H1 (cell line): ENCODE measurements around the gene LTF. TPM values are rescaled to one million over a fixed set of nuclear protein-coding genes. Genes with fewer than 3 reads are reported as not detected.

Experiments used
- CTCF ChIA-PET: fragments of 300-600 bp; sonication (Branson Sonifier 250); formaldehyde crosslinking; loops from one replicate; lab custom pipeline; 2021; ENCODE audit not compliant: partially characterized antibody; lab: Charles Lee
- POLR2A ChIA-PET: fragments of 300-600 bp; sonication (Branson Sonifier 250); formaldehyde crosslinking; loops from one replicate; lab custom pipeline; 2021; ENCODE audit warnings: inconsistent platforms; ENCODE audit not compliant: partially characterized antibody; lab: Charles Lee
- DNase-seq, 2 experiments: peaks; one replicate each; pipeline versions ENCODE4 v3.0.0 to v3.0.0-alpha.2; 2010 to 2022; ENCODE audit warnings: low spot score in 2 of 2, low read depth in 1 of 2, mixed read lengths in 1 of 2
- FAIRE-seq: peaks from 2 replicates; lab custom pipeline; 2011; peaks lifted over from hg19 to GRCh38; lab: Jason Lieb, UNC
- H2AFZ ChIP-seq: 2 replicates; pipeline ENCODE4 v1.8.1; 2012; ENCODE audit warnings: low read length, inconsistent platforms
- H2AK5ac ChIP-seq: 2 replicates; pipeline ENCODE4 v1.6.1; 2013; ENCODE audit warnings: low read depth, low read length
- H2BK120ac ChIP-seq: replicated peaks from 2 replicates; pipeline ENCODE3; 2013; ENCODE audit warnings: low read depth, low read length, inconsistent platforms
- H2BK12ac ChIP-seq: 2 replicates; pipeline ENCODE4 v1.6.1; 2013; ENCODE audit warnings: low read depth, low read length
- H2BK15ac ChIP-seq: 2 replicates; pipeline ENCODE4 v1.6.1; 2013; ENCODE audit warnings: low read length
- H2BK20ac ChIP-seq: 2 replicates; pipeline ENCODE4 v1.6.1; 2013; ENCODE audit warnings: low read length
- H2BK5ac ChIP-seq: 2 replicates; pipeline ENCODE4 v1.6.1; 2013; ENCODE audit warnings: low read depth, low read length
- H3K14ac ChIP-seq: 2 replicates; pipeline ENCODE4 v1.6.1; 2013; ENCODE audit warnings: inconsistent platforms; ENCODE audit not compliant: insufficient read length
- H3K18ac ChIP-seq: 2 replicates; pipeline ENCODE4 v1.6.1; 2013; ENCODE audit warnings: low read length; ENCODE audit errors: extremely low read depth
- H3K23ac ChIP-seq: 2 replicates; pipeline ENCODE4 v1.6.1; 2013; ENCODE audit warnings: inconsistent platforms; ENCODE audit not compliant: insufficient read length
- H3K23me2 ChIP-seq: 2 replicates; pipeline ENCODE4 v1.6.1; 2013; ENCODE audit warnings: low read depth, low read length
- H3K27ac ChIP-seq: 2 replicates; pipeline ENCODE4 v1.6.1; 2011; ENCODE audit warnings: low read depth, low read length, inconsistent platforms
- H3K27me3 ChIP-seq, 4 experiments: replicated peaks in 1 of 4; 1 replicate in 1 of 4; 2 replicates in 3 of 4; pipeline versions ENCODE4 v1.6.1 to v1.8.1; 2011 to 2013; ENCODE audit warnings: low read length in 3 of 4, mild to moderate bottlenecking in 3 of 4, inconsistent platforms in 2 of 4, mixed read lengths in 2 of 4, moderate library complexity in 1 of 4; ENCODE audit not compliant: control insufficient read depth in 3 of 4, insufficient read depth in 3 of 4; ENCODE audit errors: extremely low read depth in 1 of 4
- H3K36me3 ChIP-seq, 4 experiments: 2 replicates each; pipeline versions ENCODE4 v1.6.1 to v1.8.1; 2011 to 2013; ENCODE audit warnings: mild to moderate bottlenecking in 4 of 4, low read length in 3 of 4, moderate library complexity in 2 of 4, control low read depth in 1 of 4, inconsistent platforms in 1 of 4; ENCODE audit not compliant: insufficient read depth in 4 of 4, control insufficient read depth in 2 of 4
- H3K4ac ChIP-seq: replicated peaks from 2 replicates; pipeline ENCODE3; 2013; ENCODE audit warnings: low read length, low read depth, mixed read lengths, inconsistent platforms; ENCODE audit not compliant: insufficient read length
- H3K4me1 ChIP-seq, 4 experiments: replicated peaks in 1 of 4; 1 replicate in 1 of 4; 2 replicates in 3 of 4; pipeline versions ENCODE4 v1.6.1 to v1.8.1; 2011 to 2013; ENCODE audit warnings: low read length in 3 of 4, inconsistent platforms in 2 of 4, mixed read lengths in 1 of 4; ENCODE audit not compliant: insufficient read depth in 4 of 4, control insufficient read depth in 3 of 4
- H3K4me2 ChIP-seq, 2 experiments: 2 replicates each; pipeline versions ENCODE4 v1.6.1 to v1.8.1; 2011 to 2013; ENCODE audit warnings: low read depth in 2 of 2, low read length in 2 of 2, control low read depth in 1 of 2, inconsistent platforms in 1 of 2, mild to moderate bottlenecking in 1 of 2; ENCODE audit not compliant: insufficient read depth in 1 of 2
- H3K4me3 ChIP-seq, 4 experiments: fragments of 200-600, 300-600 bp in 1 of 4; sonication (generic), shearing (Covaris generic), sonication (Bioruptor Twin) in 1 of 4; 2 replicates each; pipeline versions ENCODE4 v1.5.1 to v1.8.1; 2011 to 2016; ENCODE audit warnings: low read length in 4 of 4, low read depth in 3 of 4, control low read depth in 2 of 4, inconsistent platforms in 2 of 4, mild to moderate bottlenecking in 2 of 4, mixed read lengths in 1 of 4, moderate library complexity in 1 of 4; ENCODE audit not compliant: insufficient read depth in 2 of 4; ENCODE audit errors: extremely low read depth in 1 of 4
- H3K56ac ChIP-seq: replicated peaks from 2 replicates; pipeline ENCODE3; 2013; ENCODE audit warnings: low read depth, mild to moderate bottlenecking, mixed read lengths, low read length, inconsistent platforms; ENCODE audit not compliant: insufficient read length
- H3K79me1 ChIP-seq: 2 replicates; pipeline ENCODE4 v1.6.1; 2013; ENCODE audit warnings: low read depth, low read length, control low read depth
- H3K79me2 ChIP-seq, 2 experiments: 2 replicates each; pipeline versions ENCODE4 v1.6.1 to v1.8.1; 2012 to 2013; ENCODE audit warnings: low read length in 2 of 2, mild to moderate bottlenecking in 2 of 2, inconsistent platforms in 1 of 2; ENCODE audit not compliant: insufficient read depth in 2 of 2, control insufficient read depth in 1 of 2
- H3K9ac ChIP-seq, 4 experiments: replicated peaks in 1 of 4; 1 replicate in 1 of 4; 2 replicates in 3 of 4; pipeline versions ENCODE4 v1.6.1 to v1.8.1; 2011 to 2013; ENCODE audit warnings: low read depth in 3 of 4, low read length in 3 of 4, control low read depth in 2 of 4, mild to moderate bottlenecking in 2 of 4, moderate library complexity in 2 of 4, inconsistent platforms in 1 of 4; ENCODE audit errors: extremely low read depth in 1 of 4
- H3K9me3 ChIP-seq, 2 experiments: 2 replicates each; pipeline versions ENCODE4 v1.6.1 to v1.8.1; 2012 to 2013; ENCODE audit warnings: mild to moderate bottlenecking in 2 of 2, moderate library complexity in 2 of 2, control low read depth in 1 of 2, inconsistent platforms in 1 of 2, low read depth in 1 of 2, low read length in 1 of 2, mixed read lengths in 1 of 2; ENCODE audit not compliant: insufficient read depth in 2 of 2
- H4K20me1 ChIP-seq, 2 experiments: replicated peaks in 1 of 2; 2 replicates each; pipeline versions ENCODE3 to v1.8.1; 2011 to 2013; ENCODE audit warnings: inconsistent platforms in 2 of 2, low read length in 2 of 2, mild to moderate bottlenecking in 1 of 2; ENCODE audit not compliant: insufficient read depth in 2 of 2, control insufficient read depth in 1 of 2
- H4K5ac ChIP-seq: 2 replicates; pipeline ENCODE4 v1.6.1; 2013; ENCODE audit warnings: low read length, low read depth, mixed read lengths, inconsistent platforms; ENCODE audit not compliant: insufficient read length
- H4K8ac ChIP-seq: 2 replicates; pipeline ENCODE4 v1.8.0; 2013; ENCODE audit warnings: mild to moderate bottlenecking, moderate library complexity, low read length, inconsistent platforms; ENCODE audit not compliant: insufficient read depth; ENCODE audit errors: extremely low read depth
- H4K91ac ChIP-seq: replicated peaks from 2 replicates; pipeline ENCODE3; 2013; ENCODE audit warnings: low read length, mixed read lengths, inconsistent platforms; ENCODE audit not compliant: insufficient read length
- CBX8 ChIP-seq: fragments of 300-800, 300-1000 bp; sonication (generic); IDR thresholded peaks from 2 replicates; pipeline ENCODE4 v1.7.1; 2016; ENCODE audit warnings: low read depth, low read length, borderline replicate concordance
- EGR1 ChIP-seq: IDR thresholded peaks from 2 replicates; pipeline ENCODE4 v1.6.1; 2011; ENCODE audit warnings: low read depth, low read length, borderline replicate concordance
- EP300 ChIP-seq, 2 experiments: IDR thresholded peaks; 1 replicate in 1 of 2; 2 replicates in 1 of 2; pipeline ENCODE4 v1.6.1; 2011 to 2012; ENCODE audit warnings: low read depth in 2 of 2, low read length in 2 of 2, mild to moderate bottlenecking in 2 of 2, borderline replicate concordance in 1 of 2, inconsistent platforms in 1 of 2, moderate library complexity in 1 of 2
- GTF2F1 ChIP-seq: IDR thresholded peaks from 2 replicates; pipeline ENCODE4 v1.6.1; 2012; ENCODE audit warnings: low read depth, low read length, improper control_type of control experiment, borderline replicate concordance
- HDAC6 ChIP-seq: IDR thresholded peaks from one replicate; pipeline ENCODE4 v1.7.1; 2012; ENCODE audit warnings: low read depth, mild to moderate bottlenecking, inconsistent platforms, low read length, moderate library complexity
- KDM1A ChIP-seq: fragments of 200-600, 300-600 bp; sonication (generic); IDR thresholded peaks from 2 replicates; pipeline ENCODE4 v1.7.1; 2016; ENCODE audit warnings: mild to moderate bottlenecking, low read length, borderline replicate concordance
- MAFK ChIP-seq: IDR thresholded peaks from 2 replicates; pipeline ENCODE4 v1.6.1; 2012; ENCODE audit warnings: low read depth, mild to moderate bottlenecking, improper control_type of control experiment, low read length
- PHF8 ChIP-seq: fragments of 200-600 bp; sonication (generic); conservative IDR thresholded peaks from 2 replicates; pipeline ENCODE4 v1.7.1; 2012; ENCODE audit warnings: low read depth, mild to moderate bottlenecking, inconsistent platforms, low read length, moderate library complexity
- SIN3A ChIP-seq, 2 experiments: IDR thresholded peaks in 1 of 2; conservative IDR thresholded peaks in 1 of 2; 2 replicates each; pipeline ENCODE4 v1.6.1; 2011 to 2012; ENCODE audit warnings: low read length in 2 of 2, improper control_type of control experiment in 1 of 2, low read depth in 1 of 2, mild to moderate bottlenecking in 1 of 2
- SIRT6 ChIP-seq: IDR thresholded peaks from one replicate; pipeline ENCODE4 v1.7.1; 2012; ENCODE audit warnings: low read length, inconsistent platforms
- TAF1 ChIP-seq: IDR thresholded peaks from 2 replicates; pipeline ENCODE4 v1.6.1; 2011; ENCODE audit warnings: mild to moderate bottlenecking, low read depth, low read length
- TAF7 ChIP-seq: optimal IDR thresholded peaks from 2 replicates; pipeline ENCODE3; 2011; ENCODE audit warnings: low read depth, mild to moderate bottlenecking, inconsistent platforms, low read length, moderate library complexity, borderline replicate concordance
- TEAD4 ChIP-seq: IDR thresholded peaks from 2 replicates; pipeline ENCODE4 v1.6.1; 2012; ENCODE audit warnings: low read depth, low read length, inconsistent platforms, mixed read lengths
- YY1 ChIP-seq: IDR thresholded peaks from 2 replicates; pipeline ENCODE4 v1.6.1; 2011; ENCODE audit warnings: low read depth, mild to moderate bottlenecking, low read length
- WGBS, 2 experiments: shearing (Covaris generic) in 1 of 2; methylation state at CpG; one replicate each; pipeline versions ENCODE4 v1.1.6 to v1.1.7; 2013 to 2015; ENCODE audit warnings: low lambda C conversion rate in 2 of 2, mixed read lengths in 2 of 2, inconsistent platforms in 1 of 2, low coverage in 1 of 2, missing lambda C conversion rate in 1 of 2; ENCODE audit not compliant: insufficient replicate concordance in 2 of 2, insufficient coverage in 1 of 2, insufficient read length in 1 of 2; ENCODE audit errors: extremely low coverage in 1 of 2, missing lambda C conversion rate in 1 of 2; 5-methylcytosine and 5-hydroxymethylcytosine counted together
- polyA plus RNA-seq, 7 experiments: library from polyadenylated mRNA; depleted of rRNA in 3 of 7; stranded (reverse) in 5 of 7; unstranded in 2 of 7; fragments of >200 nt in 5 of 7; fragments of 200-250 nt in 2 of 7; gene quantifications; 1 replicate in 5 of 7; 2 replicates in 1 of 7; 4 replicates in 1 of 7; pipeline versions ENCODE4 v1.2.1 to v1.2.3, GENCODE V29; 2011 to 2013; ENCODE audit warnings: missing spikeins in 2 of 7, mixed read lengths in 2 of 7
- total RNA-seq: library from RNA; stranded (reverse); fragmentation: NEBNext Ultra II Directional; extraction: Animal tissue kit (Norgen Biotek cat#: 25700); gene quantifications from 2 replicates; pipeline ENCODE4 v1.2.1, GENCODE V29; 2021

LTF gene
- total and polyA plus RNA-seq, 2 of the 8 experiments (the other 6 are each of a cell fraction or from before 2014, with no cell fraction given) = 0.23 to 0.99 TPM

DNA sequence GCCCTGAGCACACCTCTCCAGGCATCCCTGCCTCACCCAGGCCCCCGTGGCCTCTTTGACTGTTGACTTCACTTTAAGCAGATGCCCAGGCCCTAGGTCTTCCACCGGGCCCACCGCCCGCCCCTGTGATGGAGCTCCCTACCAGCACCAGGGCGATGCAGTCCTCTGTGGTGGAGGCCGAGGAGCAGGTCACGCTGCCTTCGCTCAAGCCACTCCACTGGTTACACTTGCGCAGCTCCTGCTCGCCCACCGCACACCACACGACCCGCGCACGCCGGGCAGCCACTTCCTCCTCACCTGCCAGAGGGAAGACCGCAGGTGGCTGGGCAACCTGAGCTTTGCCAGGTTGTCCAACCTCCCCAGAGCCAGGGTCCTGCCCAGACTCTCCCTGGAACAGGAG, 16.0 kb downstream of the LTF start:
- Histone ChIP-seq H3K4me2 (no peak overlapping the region), H3K4me1 (no peaks in the 10 kb centered on the region), H3K4ac (no peak overlapping the region), H2BK5ac (no peak overlapping the region), H3K36me3 (no peaks in the 10 kb centered on the region), H2BK120ac (no peak overlapping the region), H2BK12ac (no peak overlapping the region), H3K79me1 (no peaks in the 10 kb centered on the region), H3K79me2 (no peaks in the 10 kb centered on the region), H3K27ac (no peak overlapping the region), H2BK15ac (no peak overlapping the region; the same call in 1 of the 2 replicates), H4K91ac (no peak overlapping the region), H4K5ac (no peak overlapping the region), H2AFZ (no peak overlapping the region), H3K18ac (no peak overlapping the region), H3K27me3 (no peaks in the 10 kb centered on the region), H3K23me2 (no peaks in the 10 kb centered on the region), H3K9me3 (no peaks in the 10 kb centered on the region), H3K23ac (no peak overlapping the region), H3K4me3 (no peak overlapping the region), H3K9ac (no peak overlapping the region), H4K20me1 (no peaks in the 10 kb centered on the region), H4K8ac (no peak overlapping the region), H3K14ac (no peak overlapping the region), H3K56ac (no peak overlapping the region), H2AK5ac (no peak overlapping the region), H2BK20ac (no peak overlapping the region)
- DNase-seq (no peak), FAIRE-seq (no peak)
- POLR2A ChIA-PET = interaction anchor here (1.5 kb wide), 1 partner anchor 137 kb away, joined by 4 read pairs; no protein-coding TSS in a partner anchor
- 96% methylated on average over 17 of the region's 17 CpGs; no CpG with 5 or more reads in 1 of the 2 experiments for WGBS, 2 experiments
- CTCF ChIA-PET = interaction anchor here (0.7 to 5.0 kb wide), 13 partner anchors 10 to 266 kb away, joined by 3 to 40 read pairs (median 5); partner anchors contain the start of genes LRRC2 and LTF
- TF ChIP-seq MAFK (no peak), EGR1 (no peak), CBX8 (no peak), EP300 (IDR thresholded peaks at IDR 0.05; ENCODE audit: borderline replicate concordance in 1 of 2, low read depth in 2 of 2, low read length in 2 of 2) (no peak), KDM1A (no peak), HDAC6 (no peak), PHF8 (no peak), SIRT6 (no peak), TAF1 (no peak), GTF2F1 (no peak), TEAD4 (no peak), TAF7 (no peak), YY1 (no peak), SIN3A (conservative IDR thresholded peaks at IDR 0.05 in 1 of 2, IDR thresholded peaks at IDR 0.05 in 1 of 2; ENCODE audit: low read depth in 1 of 2, low read length in 2 of 2) (no peak)
